ENCODE measurements around the gene TTC28. TPM values are rescaled to one million over a fixed set of nuclear protein-coding genes. Genes with fewer than 3 reads are reported as not detected.

Gene TTC28
- polyA plus RNA-seq, 1 donor from 2014 or later = 0.30 TPM

- Mint-ChIP-seq H3K36me3 (no peaks in the 10 kb centered on the region), H3K27ac (no peak overlapping the region)
Observed at GRCh38 chr22:28021998-28022660, 657.5 kb downstream of the TTC28 start.

GRCh38 chr22:28021116-28021997 is 658.3 kb downstream of the TTC28 start:
- Mint-ChIP-seq H3K36me3 (no peaks in the 10 kb centered on the region), H3K27ac (no peak overlapping the region), H3K4me3 (no peak overlapping the region), H3K27me3 (no peaks in the 10 kb centered on the region), H3K4me1 (peaks cover 0 to 2% (median 0%) of the 10 kb centered on the region in 3 donors), H3K9me3 (no peaks in the 10 kb centered on the region)

More at GRCh38 chr22:28021998-28022660, 657.5 kb downstream of the TTC28 start:
- Mint-ChIP-seq H3K4me1 (peaks cover 0 to 2% (median 0%) of the 10 kb centered on the region in 3 donors), H3K4me3 (no peak overlapping the region), H3K9me3 (no peaks in the 10 kb centered on the region), H3K27me3 (no peaks in the 10 kb centered on the region)

GRCh38 chr22:28019881-28020861 is 659.5 kb downstream of the TTC28 start:
- no peak overlapping the region for H3K4me3 Mint-ChIP-seq
- H3K36me3 Mint-ChIP-seq = no peaks in the 10 kb centered on the region
- no peaks in the 10 kb centered on the region for H3K9me3 Mint-ChIP-seq
- no peaks in the 10 kb centered on the region for H3K27me3 Mint-ChIP-seq
- peaks cover 0 to 2% (median 0%) of the 10 kb centered on the region in 3 donors for H3K4me1 Mint-ChIP-seq
- H3K27ac Mint-ChIP-seq = no peak overlapping the region

GRCh38 chr22:28019360-28019759 is 660.3 kb downstream of the TTC28 start:
- H3K27me3 Mint-ChIP-seq = no peaks in the 10 kb centered on the region
- no peak overlapping the region for H3K4me3 Mint-ChIP-seq
- H3K9me3 Mint-ChIP-seq = no peaks in the 10 kb centered on the region
- no peaks in the 10 kb centered on the region for H3K36me3 Mint-ChIP-seq
- H3K27ac Mint-ChIP-seq = no peak overlapping the region
- H3K4me1 Mint-ChIP-seq = peaks cover 0 to 2% (median 0%) of the 10 kb centered on the region in 3 donors

- H3K27me3 Mint-ChIP-seq = no peaks in the 10 kb centered on the region
- H3K4me1 Mint-ChIP-seq = peaks cover 0 to 2% (median 0%) of the 10 kb centered on the region in 3 donors
- H3K9me3 Mint-ChIP-seq = no peaks in the 10 kb centered on the region
- H3K27ac Mint-ChIP-seq = no peak overlapping the region
- no peak overlapping the region for H3K4me3 Mint-ChIP-seq
- no peaks in the 10 kb centered on the region for H3K36me3 Mint-ChIP-seq
Observed at GRCh38 chr22:28018461-28018927, 661.1 kb downstream of the TTC28 start.

GRCh38 chr22:28017859-28018258 is 661.8 kb downstream of the TTC28 start:
- no peak overlapping the region for H3K4me3 Mint-ChIP-seq
- H3K4me1 Mint-ChIP-seq = peaks cover 0 to 2% (median 0%) of the 10 kb centered on the region in 3 donors
- no peak overlapping the region for H3K27ac Mint-ChIP-seq
- H3K27me3 Mint-ChIP-seq = no peaks in the 10 kb centered on the region
- H3K36me3 Mint-ChIP-seq = no peaks in the 10 kb centered on the region
- no peaks in the 10 kb centered on the region for H3K9me3 Mint-ChIP-seq

- Mint-ChIP-seq H3K36me3 (no peaks in the 10 kb centered on the region), H3K4me3 (no peak overlapping the region), H3K9me3 (no peaks in the 10 kb centered on the region), H3K27me3 (no peaks in the 10 kb centered on the region), H3K4me1 (peaks cover 0 to 2% (median 0%) of the 10 kb centered on the region in 3 donors), H3K27ac (no peak overlapping the region)
Observed at GRCh38 chr22:28017558-28017820, 662.2 kb downstream of the TTC28 start.

- Mint-ChIP-seq H3K4me1 (peaks cover 0 to 2% (median 0%) of the 10 kb centered on the region in 3 donors), H3K27me3 (no peaks in the 10 kb centered on the region), H3K27ac (no peak overlapping the region), H3K4me3 (no peak overlapping the region), H3K9me3 (no peaks in the 10 kb centered on the region), H3K36me3 (no peaks in the 10 kb centered on the region)
Observed at GRCh38 chr22:28016781-28017557, 662.7 kb downstream of the TTC28 start.

- H3K4me1 Mint-ChIP-seq = peaks cover 0 to 2% (median 0%) of the 10 kb centered on the region in 3 donors
- H3K9me3 Mint-ChIP-seq = no peaks in the 10 kb centered on the region
- peak overlapping the region in 1 of 3 donors; percentile 50 for H3K27ac Mint-ChIP-seq
- no peaks in the 10 kb centered on the region for H3K27me3 Mint-ChIP-seq
- H3K36me3 Mint-ChIP-seq = no peaks in the 10 kb centered on the region
- H3K4me3 Mint-ChIP-seq = no peak overlapping the region
Observed at GRCh38 chr22:28015676-28016601, 663.7 kb downstream of the TTC28 start.

- Mint-ChIP-seq H3K27ac (no peak overlapping the region), H3K4me3 (no peak overlapping the region), H3K36me3 (no peaks in the 10 kb centered on the region), H3K4me1 (peaks cover 0 to 2% (median 0%) of the 10 kb centered on the region in 3 donors), H3K27me3 (no peaks in the 10 kb centered on the region), H3K9me3 (no peaks in the 10 kb centered on the region)
Observed at GRCh38 chr22:28015046-28015425, 664.6 kb downstream of the TTC28 start.

GRCh38 chr22:28014211-28015045 is 665.2 kb downstream of the TTC28 start:
- H3K27ac Mint-ChIP-seq = no peak overlapping the region
- no peaks in the 10 kb centered on the region for H3K4me1 Mint-ChIP-seq
- H3K27me3 Mint-ChIP-seq = no peaks in the 10 kb centered on the region
- no peaks in the 10 kb centered on the region for H3K36me3 Mint-ChIP-seq
- H3K9me3 Mint-ChIP-seq = no peaks in the 10 kb centered on the region
- H3K4me3 Mint-ChIP-seq = no peak overlapping the region

- Mint-ChIP-seq H3K4me1 (no peaks in the 10 kb centered on the region), H3K4me3 (no peak overlapping the region), H3K27me3 (no peaks in the 10 kb centered on the region), H3K9me3 (no peaks in the 10 kb centered on the region), H3K36me3 (no peaks in the 10 kb centered on the region), H3K27ac (no peak overlapping the region)
Observed at GRCh38 chr22:28013611-28014010, 666.0 kb downstream of the TTC28 start.

All from IgD-negative memory B cell (primary cell).